Naive thymus-derived CD4-positive, alpha-beta T cell (primary cell): Measurements from ENCODE around the gene GAL3ST3. TPM values are rescaled to one million over a fixed set of nuclear protein-coding genes. Genes with fewer than 3 reads are reported as not detected.

Experiments
- ATAC-seq: fragments of 150-1000 bp; cut with Tn5 transposase; 2 replicates; pipeline ENCODE4 v1.10.0; 2021; ENCODE audit warnings: mild to moderate bottlenecking, moderate library complexity
- CTCF ChIA-PET: fragments of 350-600 bp; sonication (Branson Sonifier 250); formaldehyde crosslinking; loops from one replicate; lab custom pipeline; 2021; ENCODE audit warnings: antibody characterized with exemption; lab: Charles Lee
- POLR2A ChIA-PET: fragments of 350-600 bp; sonication (Branson Sonifier 250); formaldehyde crosslinking; loops from one replicate; lab custom pipeline; 2021; ENCODE audit warnings: antibody characterized with exemption, inconsistent platforms; lab: Charles Lee
- DNase-seq, 9 donors: peaks; one replicate each; pipeline versions ENCODE4 v3.0.0 to v3.0.0-alpha.2; 2020 to 2022; ENCODE audit warnings: mixed read lengths in 1 of 9
- H3K27ac ChIP-seq: one replicate; pipeline ENCODE4 v1.7.0; 2013; ENCODE audit warnings: mild to moderate bottlenecking, low read depth, low read length, moderate library complexity
- H3K27me3 ChIP-seq, 2 donors: one replicate each; pipeline ENCODE4 v1.7.0; 2013; ENCODE audit warnings: low read length in 2 of 2, mild to moderate bottlenecking in 2 of 2, moderate library complexity in 2 of 2; ENCODE audit not compliant: control insufficient read depth in 2 of 2, insufficient read depth in 2 of 2
- H3K36me3 ChIP-seq, 3 experiments: 1 replicate in 2 of 3; 2 replicates in 1 of 3; pipeline ENCODE4 v1.7.0; 2013; ENCODE audit warnings: low read length in 3 of 3, mild to moderate bottlenecking in 3 of 3, moderate library complexity in 1 of 3; ENCODE audit not compliant: insufficient read depth in 3 of 3, control insufficient read depth in 2 of 3
- H3K4me1 ChIP-seq, 2 donors: one replicate each; pipeline ENCODE4 v1.7.0; 2013; ENCODE audit warnings: low read length in 2 of 2, mild to moderate bottlenecking in 2 of 2, moderate library complexity in 1 of 2; ENCODE audit not compliant: control insufficient read depth in 2 of 2, insufficient read depth in 2 of 2
- H3K4me3 ChIP-seq: 2 replicates; pipeline ENCODE4 v1.7.0; 2013; ENCODE audit warnings: mild to moderate bottlenecking, low read length
- H3K9me3 ChIP-seq, 3 experiments: 1 replicate in 2 of 3; 2 replicates in 1 of 3; pipeline ENCODE4 v1.7.0; 2013; ENCODE audit warnings: low read length in 3 of 3; ENCODE audit not compliant: control insufficient read depth in 2 of 3
- H3K27ac Mint-ChIP-seq, 9 donors: one replicate each; pipeline ENCODE4 v1.8.0; 2020 to 2022; ENCODE audit warnings: mixed read lengths in 9 of 9, mild to moderate bottlenecking in 8 of 9, moderate library complexity in 5 of 9, inconsistent platforms in 2 of 9
- H3K27me3 Mint-ChIP-seq, 5 donors: one replicate each; pipeline ENCODE4 v1.8.0; 2021 to 2022; ENCODE audit warnings: mixed read lengths in 5 of 5, mild to moderate bottlenecking in 1 of 5
- H3K36me3 Mint-ChIP-seq, 5 donors: one replicate each; pipeline ENCODE4 v1.8.0; 2020 to 2022; ENCODE audit warnings: mixed read lengths in 5 of 5, mild to moderate bottlenecking in 3 of 5, inconsistent platforms in 1 of 5
- H3K4me1 Mint-ChIP-seq, 7 donors: one replicate each; pipeline ENCODE4 v1.8.0; 2020 to 2022; ENCODE audit warnings: mixed read lengths in 7 of 7, mild to moderate bottlenecking in 3 of 7, inconsistent platforms in 1 of 7
- H3K4me3 Mint-ChIP-seq, 10 donors: one replicate each; pipeline ENCODE4 v1.8.0; 2020 to 2022; ENCODE audit warnings: mild to moderate bottlenecking in 10 of 10, mixed read lengths in 10 of 10, moderate library complexity in 6 of 10, inconsistent platforms in 2 of 10
- H3K9me3 Mint-ChIP-seq, 11 donors: one replicate each; pipeline ENCODE4 v1.8.0; 2020 to 2022; ENCODE audit warnings: mixed read lengths in 11 of 11, mild to moderate bottlenecking in 4 of 11, inconsistent platforms in 1 of 11, moderate library complexity in 1 of 11
- intact Hi-C, 2 donors: fragments of 100-400 bp; cut with micrococcal nuclease; formaldehyde crosslinking; loops; one replicate each; pipeline ENCODE4 v1.15.1; 2023
- polyA plus RNA-seq, 2 donors: library from polyadenylated mRNA; unstranded; fragments of 300-500 nt; fragmentation: Illumina TruSeq; gene quantifications; one replicate each; pipeline ENCODE4 v1.2.3, GENCODE V29; 2021
- total RNA-seq, 6 experiments: library from RNA in 5 of 6; stranded (reverse) in 5 of 6; gene quantifications; 1 replicate in 5 of 6; 2 replicates in 1 of 6; pipeline ENCODE4 v1.2.3 and lab custom pipeline; 2021 to 2026

Gene GAL3ST3
- total and polyA plus RNA-seq, 7 experiments from 2014 or later = not detected

DNA sequence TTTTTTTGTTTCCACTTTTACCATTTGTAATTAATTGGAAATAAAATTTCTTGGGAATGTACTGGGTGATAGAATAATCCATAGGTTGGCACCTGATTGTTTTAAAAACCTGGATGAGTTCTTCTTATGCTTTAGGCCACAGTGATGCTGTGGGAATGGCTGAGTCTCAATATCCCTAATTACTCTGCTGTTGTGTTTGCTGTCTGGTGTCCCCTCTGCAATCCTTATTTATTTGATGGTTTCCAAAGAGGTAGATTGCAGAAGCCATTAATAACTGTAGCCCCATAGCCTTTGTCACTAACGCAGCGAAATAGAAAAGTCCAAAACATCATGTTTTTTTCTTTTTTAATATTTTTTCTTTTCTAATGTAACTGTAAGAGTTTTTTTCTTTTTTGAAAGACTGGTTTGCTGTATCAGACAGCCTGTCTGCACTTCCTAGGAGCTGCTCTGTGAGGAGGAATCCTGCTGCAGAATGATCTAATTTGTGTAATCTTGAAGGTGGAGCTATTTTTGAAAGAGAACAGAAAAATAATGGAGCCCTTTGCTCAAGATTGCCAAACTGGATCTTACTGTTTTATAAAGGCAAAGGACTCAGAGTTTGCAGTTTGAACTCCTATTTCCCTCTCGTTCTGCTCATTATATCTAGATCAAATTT is 36.0 kb upstream of the GAL3ST3 start:
- Histone ChIP-seq H3K27me3 (no peaks in the 10 kb centered on the region), H3K4me1 (peaks cover 52 to 83% of the 10 kb centered on the region in 2 donors), H3K27ac (peak overlapping the region; percentile 37), H3K36me3 (no peaks in the 10 kb centered on the region), H3K9me3 (no peaks in the 10 kb centered on the region), H3K4me3 (no peak overlapping the region)
- peaks cover 57 to 97% (median 85%) of the 10 kb centered on the region in 7 donors for H3K4me1 Mint-ChIP-seq
- H3K4me3 Mint-ChIP-seq = peak overlapping the region in 9 of 10 donors; percentile 2 to 86 (median 74)
- no peaks in the 10 kb centered on the region for H3K9me3 Mint-ChIP-seq
- peaks cover 0 to 12% (median 9%) of the 10 kb centered on the region in 5 donors for H3K36me3 Mint-ChIP-seq
- no peaks in the 10 kb centered on the region for H3K27me3 Mint-ChIP-seq
- peak overlapping the region in 8 of 9 donors; percentile 82 to 100 (median 98) for H3K27ac Mint-ChIP-seq
- POLR2A ChIA-PET = interaction anchor here (0.8 to 7.9 kb wide), 7 partner anchors 9 to 31 kb away, joined by 3 to 139 read pairs (median 4); partner anchors contain the start of gene PACS1
- ATAC-seq (no peak), DNase-seq (no peak)
- CTCF ChIA-PET = interaction anchor here (5.8 kb wide), 1 partner anchor 16 kb away, joined by 67 read pairs; the partner anchor contains the start of gene PACS1
- intact Hi-C loops = no loop called here

DNA sequence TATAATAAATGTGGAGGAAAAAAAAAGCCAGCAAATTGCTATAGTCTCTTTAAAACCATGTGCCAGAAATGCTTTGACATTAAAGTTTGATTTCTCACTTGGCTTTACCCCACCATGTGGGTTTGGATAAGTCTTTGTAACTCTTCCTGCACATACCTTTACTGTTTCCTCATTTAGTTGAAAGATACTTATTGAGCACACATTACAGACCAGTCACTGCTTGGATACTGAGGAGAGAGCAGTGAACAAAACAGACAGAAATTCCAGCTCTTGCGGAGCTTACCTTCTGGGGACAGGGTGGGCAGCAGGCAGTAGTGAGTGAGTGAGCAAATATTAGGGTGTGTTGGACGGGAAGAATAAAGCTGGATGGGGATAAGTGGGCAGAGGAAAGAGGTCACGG is 34.8 kb upstream of the GAL3ST3 start:
- peaks cover 59 to 85% of the 10 kb centered on the region in 2 donors for H3K4me1 ChIP-seq
- Mint-ChIP-seq H3K27me3 (no peaks in the 10 kb centered on the region), H3K4me1 (peaks cover 67 to 98% (median 88%) of the 10 kb centered on the region in 7 donors), H3K4me3 (peak overlapping the region in 9 of 10 donors; percentile 70 to 86 (median 74)), H3K9me3 (no peaks in the 10 kb centered on the region), H3K36me3 (peaks cover 0 to 13% (median 11%) of the 10 kb centered on the region in 5 donors), H3K27ac (peak overlapping the region in 8 of 9 donors; percentile 82 to 100 (median 98))
- DNase-seq (no peak), ATAC-seq (no peak)
- H3K9me3 ChIP-seq = no peaks in the 10 kb centered on the region
- POLR2A ChIA-PET = interaction anchor here (0.8 to 7.9 kb wide), 6 partner anchors 12 to 35 kb away, joined by 3 to 139 read pairs (median 6); partner anchors contain the start of gene PACS1
- no peaks in the 10 kb centered on the region for H3K27me3 ChIP-seq
- H3K27ac ChIP-seq = peak overlapping the region; percentile 37
- intact Hi-C loops = no loop called here
- H3K4me3 ChIP-seq = no peak overlapping the region
- CTCF ChIA-PET = interaction anchor here (0.9 to 5.8 kb wide), 3 partner anchors 10 to 28 kb away, joined by 3 to 67 read pairs (median 3); partner anchors contain the start of gene PACS1
- no peaks in the 10 kb centered on the region for H3K36me3 ChIP-seq

DNA sequence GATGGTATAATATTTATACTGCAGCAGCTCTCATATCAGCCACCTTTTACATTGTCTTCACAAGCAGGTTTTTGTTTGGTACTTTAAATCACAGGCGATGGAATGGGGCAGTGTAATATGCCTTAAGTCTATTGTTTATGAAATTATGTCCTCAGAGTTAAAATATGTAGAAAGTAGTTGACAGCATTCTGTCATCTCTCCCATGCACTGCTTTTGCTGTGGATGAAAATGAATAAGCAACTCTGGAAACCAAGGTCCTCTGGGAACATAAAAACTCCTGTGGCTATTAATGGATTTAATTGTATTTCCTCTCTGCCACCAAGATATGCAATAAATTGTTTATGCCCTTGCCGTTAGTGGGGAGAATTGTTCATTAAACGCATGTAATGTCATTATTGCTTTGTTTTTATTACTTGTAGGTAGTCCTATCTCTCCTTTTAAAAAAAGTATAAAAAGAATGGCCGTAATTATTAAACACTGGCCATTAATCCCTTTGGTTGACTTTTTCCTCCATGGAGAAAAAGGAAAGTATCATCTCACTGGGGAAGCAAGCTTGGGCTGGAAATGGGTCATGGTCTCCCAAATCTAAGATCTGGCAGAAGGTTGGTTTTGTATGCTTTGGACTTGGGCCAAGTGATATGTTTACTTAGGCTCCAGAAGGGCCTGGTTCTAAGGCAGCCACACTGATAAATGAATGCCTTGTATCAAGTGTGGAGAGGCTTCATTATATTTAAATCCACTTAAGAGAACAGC is 34.2 kb upstream of the GAL3ST3 start:
- Mint-ChIP-seq H3K4me3 (peak overlapping the region in 9 of 10 donors; percentile 1 to 86 (median 74)), H3K4me1 (peaks cover 68 to 98% (median 88%) of the 10 kb centered on the region in 7 donors), H3K36me3 (peaks cover 0 to 14% (median 13%) of the 10 kb centered on the region in 5 donors), H3K9me3 (no peaks in the 10 kb centered on the region), H3K27me3 (no peaks in the 10 kb centered on the region), H3K27ac (peak overlapping the region; percentile 30 to 100 (median 97))
- no peak overlapping the region for H3K4me3 ChIP-seq
- peak overlapping the region; percentile 37 for H3K27ac ChIP-seq
- POLR2A ChIA-PET = interaction anchor here (0.6 to 7.9 kb wide), 7 partner anchors 8 to 35 kb away, joined by 3 to 139 read pairs (median 9); partner anchors contain the start of gene PACS1
- no peak for DNase-seq
- intact Hi-C loops = no loop called here
- no peaks in the 10 kb centered on the region for H3K9me3 ChIP-seq
- CTCF ChIA-PET = interaction anchor here (0.9 to 5.8 kb wide), 3 partner anchors 9 to 28 kb away, joined by 3 to 67 read pairs (median 3); partner anchors contain the start of gene PACS1
- H3K36me3 ChIP-seq = peaks cover 0 to 3% (median 0%) of the 10 kb centered on the region in 3 experiments
- peaks cover 59 to 86% of the 10 kb centered on the region in 2 donors for H3K4me1 ChIP-seq
- no peak for ATAC-seq
- H3K27me3 ChIP-seq = no peaks in the 10 kb centered on the region

DNA sequence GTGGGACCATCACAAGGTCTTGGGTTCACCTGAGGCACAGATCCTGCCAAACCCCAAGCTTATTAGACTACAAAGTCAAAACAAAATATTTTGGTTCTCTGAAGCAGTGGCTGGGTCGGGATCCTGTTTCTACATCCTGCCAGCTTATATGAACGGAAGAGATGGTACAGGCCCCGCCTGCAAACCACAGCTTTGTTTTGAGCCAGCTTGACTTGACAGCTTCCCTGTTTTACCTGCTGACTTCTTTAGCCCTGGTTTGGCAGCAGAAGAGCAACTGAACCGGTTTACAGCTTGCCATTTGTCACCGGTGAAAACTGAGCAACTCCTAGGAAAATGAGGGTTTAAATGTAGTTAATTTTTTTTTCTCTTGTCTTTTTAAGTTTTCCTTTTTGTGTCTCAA is 32.5 kb upstream of the GAL3ST3 start:
- H3K4me3 ChIP-seq = peak overlapping the region; percentile 38
- Mint-ChIP-seq H3K27me3 (no peaks in the 10 kb centered on the region), H3K36me3 (peaks cover 0 to 26% (median 18%) of the 10 kb centered on the region in 5 donors), H3K27ac (peak overlapping the region; percentile 93 to 100 (median 98)), H3K9me3 (no peaks in the 10 kb centered on the region), H3K4me3 (peak overlapping the region; percentile 61 to 95 (median 89)), H3K4me1 (peaks cover 62 to 98% (median 86%) of the 10 kb centered on the region in 7 donors)
- peaks cover 0 to 14% (median 0%) of the 10 kb centered on the region in 3 experiments for H3K36me3 ChIP-seq
- intact Hi-C loops = loop anchor here (1.0 to 2.0 kb wide), 6 partner anchors 9 to 53 kb away; no protein-coding TSS in a partner anchor
- ChIA-PET POLR2A (interaction anchor here (0.6 to 7.9 kb wide), 22 partner anchors 9 to 605 kb away, joined by 3 to 139 read pairs (median 5); partner anchors contain the start of genes CFL1, MALAT1, MUS81 and PACS1), CTCF (interaction anchor here (0.6 to 5.8 kb wide), 13 partner anchors 8 to 357 kb away, joined by 3 to 67 read pairs (median 5); partner anchors contain the start of genes MRPL11, PACS1 and SF3B2)
- no peaks in the 10 kb centered on the region for H3K9me3 ChIP-seq
- no peaks in the 10 kb centered on the region for H3K27me3 ChIP-seq
- DNase-seq (peak; percentile 38 to 91 (median 86)), ATAC-seq (peak; percentile 98)
- peak overlapping the region; percentile 80 for H3K27ac ChIP-seq
- H3K4me1 ChIP-seq = peaks cover 56 to 77% of the 10 kb centered on the region in 2 donors

DNA sequence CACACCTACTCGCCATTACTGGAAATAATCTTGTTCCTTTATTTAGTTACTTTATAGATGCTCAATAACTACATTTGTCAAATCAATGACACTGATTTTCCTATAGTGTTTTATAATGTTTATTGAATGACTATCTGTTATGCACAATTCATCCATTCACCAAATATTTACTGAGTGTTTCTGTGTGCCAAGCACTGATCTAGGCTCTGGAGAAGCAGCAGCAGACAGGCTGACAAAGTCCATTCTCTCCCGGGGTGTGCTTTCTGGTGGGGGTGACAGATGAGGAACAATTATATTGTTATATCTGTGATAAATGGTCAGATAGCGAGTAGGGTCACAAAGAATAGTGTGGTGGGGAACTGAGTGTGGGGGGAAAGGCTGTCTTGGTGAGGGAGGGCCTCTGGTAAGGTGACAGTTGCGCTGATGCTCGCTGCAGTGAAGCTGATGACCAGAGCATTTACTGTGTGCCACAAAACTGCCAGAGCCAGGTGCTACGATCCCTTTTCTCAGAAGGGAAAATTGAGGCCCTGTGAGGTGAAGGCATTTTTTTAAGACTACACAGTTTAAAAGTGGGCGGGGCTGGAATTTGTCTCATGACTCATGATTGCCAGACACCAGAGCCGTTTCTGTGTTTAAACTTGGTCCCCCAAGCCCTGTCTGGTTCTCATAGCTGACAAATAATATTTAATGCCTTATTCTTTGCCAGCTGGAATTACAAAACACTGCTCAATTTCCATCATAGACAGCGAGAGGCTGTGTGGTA is 31.3 kb upstream of the GAL3ST3 start:
- POLR2A ChIA-PET = interaction anchor here (0.6 to 7.9 kb wide), 17 partner anchors 10 to 221 kb away, joined by 3 to 139 read pairs (median 9); partner anchors contain the start of genes MUS81, PACS1 and SF3B2
- peaks cover 56 to 66% of the 10 kb centered on the region in 2 donors for H3K4me1 ChIP-seq
- ATAC-seq (peak; percentile 53), DNase-seq (peak in 3 of 9 donors; percentile 29 to 83 (median 40))
- no peaks in the 10 kb centered on the region for H3K27me3 ChIP-seq
- peaks cover 0 to 18% (median 0%) of the 10 kb centered on the region in 3 experiments for H3K36me3 ChIP-seq
- H3K4me1 Mint-ChIP-seq = peaks cover 62 to 97% (median 87%) of the 10 kb centered on the region in 7 donors
- H3K27ac ChIP-seq = peak overlapping the region; percentile 80
- CTCF ChIA-PET = interaction anchor here (0.6 to 5.8 kb wide), 13 partner anchors 11 to 359 kb away, joined by 3 to 67 read pairs (median 6); partner anchors contain the start of genes MRPL11, PACS1 and SF3B2
- peak overlapping the region; percentile 60 to 95 (median 89) for H3K4me3 Mint-ChIP-seq
- peak overlapping the region; percentile 38 for H3K4me3 ChIP-seq
- no peaks in the 10 kb centered on the region for H3K9me3 ChIP-seq
- intact Hi-C loops = loop anchor here (2.0 kb wide), 1 partner anchor 35 kb away; no protein-coding TSS in a partner anchor
- H3K9me3 Mint-ChIP-seq = no peaks in the 10 kb centered on the region
- peak overlapping the region; percentile 93 to 100 (median 98) for H3K27ac Mint-ChIP-seq
- H3K27me3 Mint-ChIP-seq = no peaks in the 10 kb centered on the region
- peaks cover 0 to 32% (median 18%) of the 10 kb centered on the region in 5 donors for H3K36me3 Mint-ChIP-seq
